ENCODE measurements around the gene SS18L1.

The SS18L1 gene

GRCh38 chr20:62138204-62138543 is 5.4 kb upstream of the SS18L1 start:
- no peak for DNase-seq (ENCODE audit: low read depth in 1 of 2, low spot score in 1 of 2)
- Histone ChIP-seq H3K27ac (replicated peaks) (no peak overlapping the region), H3K4me3 (replicated peaks; ENCODE audit: insufficient read depth, low read length) (no peak overlapping the region), H3K27me3 (ENCODE audit: insufficient read depth, poor library complexity, severe bottlenecking) (no peaks in the 10 kb centered on the region)
- TF ChIP-seq GABPA (IDR thresholded peaks at IDR 0.05; ENCODE audit: low read depth) (no peak), SPI1 (IDR thresholded peaks at IDR 0.05; ENCODE audit: borderline replicate concordance, low read depth) (no peak), REST (IDR thresholded peaks at IDR 0.05; ENCODE audit: insufficient replicate concordance, low read depth) (peak; percentile 54)

GRCh38 chr20:62138912-62139311 is 4.7 kb upstream of the SS18L1 start:
- no peak for DNase-seq (ENCODE audit: low read depth in 1 of 2, low spot score in 1 of 2)
- TF ChIP-seq CTCF (IDR thresholded peaks at IDR 0.05; ENCODE audit: insufficient read depth, low read length) = no peak
- TF ChIP-seq GABPA (IDR thresholded peaks at IDR 0.05; ENCODE audit: low read depth) = no peak
- TF ChIP-seq SPI1 (IDR thresholded peaks at IDR 0.05; ENCODE audit: borderline replicate concordance, low read depth) = no peak
- TF ChIP-seq REST (IDR thresholded peaks at IDR 0.05; ENCODE audit: insufficient replicate concordance, low read depth) = no peak
- no peak for TF ChIP-seq POLR2AphosphoS5 (IDR thresholded peaks at IDR 0.05; ENCODE audit: low read depth)
- Histone ChIP-seq H3K4me3 (replicated peaks; ENCODE audit: insufficient read depth, low read length) (no peak overlapping the region), H3K27me3 (ENCODE audit: insufficient read depth, poor library complexity, severe bottlenecking) (no peaks in the 10 kb centered on the region), H3K27ac (replicated peaks) (no peak overlapping the region)

GRCh38 chr20:62139636-62140035 is 3.9 kb upstream of the SS18L1 start:
- no peak for TF ChIP-seq GABPA (IDR thresholded peaks at IDR 0.05; ENCODE audit: low read depth)
- TF ChIP-seq REST (IDR thresholded peaks at IDR 0.05; ENCODE audit: insufficient replicate concordance, low read depth) = no peak
- TF ChIP-seq SPI1 (IDR thresholded peaks at IDR 0.05; ENCODE audit: borderline replicate concordance, low read depth) = no peak
- TF ChIP-seq POLR2AphosphoS5 (IDR thresholded peaks at IDR 0.05; ENCODE audit: low read depth) = no peak
- TF ChIP-seq CTCF (IDR thresholded peaks at IDR 0.05; ENCODE audit: insufficient read depth, low read length) = no peak
- no peak for DNase-seq (ENCODE audit: low read depth in 1 of 2, low spot score in 1 of 2)

GRCh38 chr20:62141043-62141396 is 2.5 kb upstream of the SS18L1 start:
- TF ChIP-seq CTCF (IDR thresholded peaks at IDR 0.05; ENCODE audit: insufficient read depth, low read length) (no peak), GABPA (IDR thresholded peaks at IDR 0.05; ENCODE audit: low read depth) (no peak), POLR2AphosphoS5 (IDR thresholded peaks at IDR 0.05; ENCODE audit: low read depth) (no peak; the same call in 1 of the 2 replicates), REST (IDR thresholded peaks at IDR 0.05; ENCODE audit: insufficient replicate concordance, low read depth) (no peak), SPI1 (IDR thresholded peaks at IDR 0.05; ENCODE audit: borderline replicate concordance, low read depth) (no peak)
- Histone ChIP-seq H3K27ac (replicated peaks) (peak overlapping the region; percentile 93), H3K27me3 (ENCODE audit: insufficient read depth, poor library complexity, severe bottlenecking) (no peaks in the 10 kb centered on the region), H3K4me3 (replicated peaks; ENCODE audit: insufficient read depth, low read length) (peak overlapping the region; percentile 11; the same call in 1 of the 2 replicates)
- no peak for DNase-seq (ENCODE audit: low read depth in 1 of 2, low spot score in 1 of 2)

More at GRCh38 chr20:62139636-62140035, 3.9 kb upstream of the SS18L1 start:
- Histone ChIP-seq H3K27ac (replicated peaks) (no peak overlapping the region), H3K27me3 (ENCODE audit: insufficient read depth, poor library complexity, severe bottlenecking) (no peaks in the 10 kb centered on the region), H3K4me3 (replicated peaks; ENCODE audit: insufficient read depth, low read length) (no peak overlapping the region)
